ENCODE results near the gene PGK1.
"Not testable (repeated sequence)": the region's sequence is repeated elsewhere in the genome, so short reads cannot be mapped to it uniquely, and the experiment has no call there.

The PGK1 gene

DNA sequence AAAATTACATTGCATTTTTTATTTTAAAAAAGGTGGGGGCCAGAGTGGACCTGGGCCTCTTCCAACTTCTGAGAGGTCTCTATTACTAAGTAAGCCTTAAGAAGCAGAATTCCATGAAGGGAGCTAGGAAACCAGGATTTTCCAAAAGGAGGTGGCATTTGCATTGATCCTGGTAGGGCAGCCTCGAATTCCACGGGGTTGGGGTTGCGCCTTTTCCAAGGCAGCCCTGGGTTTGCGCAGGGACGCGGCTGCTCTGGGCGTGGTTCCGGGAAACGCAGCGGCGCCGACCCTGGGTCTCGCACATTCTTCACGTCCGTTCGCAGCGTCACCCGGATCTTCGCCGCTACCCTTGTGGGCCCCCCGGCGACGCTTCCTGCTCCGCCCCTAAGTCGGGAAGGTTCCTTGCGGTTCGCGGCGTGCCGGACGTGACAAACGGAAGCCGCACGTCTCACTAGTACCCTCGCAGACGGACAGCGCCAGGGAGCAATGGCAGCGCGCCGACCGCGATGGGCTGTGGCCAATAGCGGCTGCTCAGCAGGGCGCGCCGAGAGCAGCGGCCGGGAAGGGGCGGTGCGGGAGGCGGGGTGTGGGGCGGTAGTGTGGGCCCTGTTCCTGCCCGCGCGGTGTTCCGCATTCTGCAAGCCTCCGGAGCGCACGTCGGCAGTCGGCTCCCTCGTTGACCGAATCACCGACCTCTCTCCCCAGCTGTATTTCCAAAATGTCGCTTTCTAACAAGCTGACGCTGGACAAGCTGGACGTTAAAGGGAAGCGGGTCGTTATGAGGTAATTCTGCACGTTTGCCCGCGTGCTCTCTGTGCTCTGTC lies at the start of gene PGK1:
Gene PGK1 (plus strand): TSS at position 626 of the 824 bp plus-strand sequence. CDS start 93 bp downstream, at position 719.
- DNase-seq (ENCODE audit: low read depth, low spot score) = peak; percentile 85

DNA sequence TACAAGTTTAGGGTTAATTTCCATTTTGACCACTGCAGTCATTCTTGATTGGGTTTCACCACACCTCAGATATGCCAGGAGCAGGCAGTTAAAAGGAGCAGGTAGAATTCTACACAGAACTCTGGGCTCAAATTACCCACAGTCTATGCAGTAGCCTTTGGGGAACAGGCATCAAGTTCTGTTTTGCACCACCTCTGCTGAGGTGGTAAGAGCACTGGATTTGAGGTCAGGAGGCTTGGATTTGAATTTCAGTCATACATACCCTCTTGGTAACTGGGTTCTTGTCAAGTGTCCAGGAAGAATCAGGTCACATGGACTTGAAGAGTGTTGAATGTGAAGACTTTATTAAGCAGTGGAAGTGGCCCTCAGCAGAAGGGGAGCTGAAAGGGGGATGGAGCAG lies 40.4 kb upstream of the PGK1 start:
- DNase-seq (ENCODE audit: low read depth, low spot score) = no peak

DNA sequence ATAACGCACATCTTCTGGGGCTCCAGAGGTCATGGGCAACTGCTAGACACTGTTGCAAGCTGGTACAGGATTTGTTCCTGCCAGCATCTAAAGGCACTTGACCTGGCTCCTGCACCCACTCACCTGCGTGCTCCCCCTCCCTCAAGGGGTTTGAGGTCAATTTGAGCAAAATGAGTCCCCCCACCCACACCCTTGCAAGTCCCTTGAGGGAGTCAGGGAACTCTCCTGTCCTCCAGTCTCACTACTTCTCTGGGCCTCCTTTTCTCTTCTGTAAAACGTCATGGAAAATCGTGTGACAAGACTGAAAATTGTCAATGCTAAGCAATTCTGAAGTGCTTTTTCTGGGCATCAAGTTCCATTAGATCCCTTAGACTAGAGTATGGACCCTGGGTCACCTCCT lies 39.9 kb upstream of the PGK1 start:
- DNase-seq (ENCODE audit: low read depth, low spot score) = no peak

DNA sequence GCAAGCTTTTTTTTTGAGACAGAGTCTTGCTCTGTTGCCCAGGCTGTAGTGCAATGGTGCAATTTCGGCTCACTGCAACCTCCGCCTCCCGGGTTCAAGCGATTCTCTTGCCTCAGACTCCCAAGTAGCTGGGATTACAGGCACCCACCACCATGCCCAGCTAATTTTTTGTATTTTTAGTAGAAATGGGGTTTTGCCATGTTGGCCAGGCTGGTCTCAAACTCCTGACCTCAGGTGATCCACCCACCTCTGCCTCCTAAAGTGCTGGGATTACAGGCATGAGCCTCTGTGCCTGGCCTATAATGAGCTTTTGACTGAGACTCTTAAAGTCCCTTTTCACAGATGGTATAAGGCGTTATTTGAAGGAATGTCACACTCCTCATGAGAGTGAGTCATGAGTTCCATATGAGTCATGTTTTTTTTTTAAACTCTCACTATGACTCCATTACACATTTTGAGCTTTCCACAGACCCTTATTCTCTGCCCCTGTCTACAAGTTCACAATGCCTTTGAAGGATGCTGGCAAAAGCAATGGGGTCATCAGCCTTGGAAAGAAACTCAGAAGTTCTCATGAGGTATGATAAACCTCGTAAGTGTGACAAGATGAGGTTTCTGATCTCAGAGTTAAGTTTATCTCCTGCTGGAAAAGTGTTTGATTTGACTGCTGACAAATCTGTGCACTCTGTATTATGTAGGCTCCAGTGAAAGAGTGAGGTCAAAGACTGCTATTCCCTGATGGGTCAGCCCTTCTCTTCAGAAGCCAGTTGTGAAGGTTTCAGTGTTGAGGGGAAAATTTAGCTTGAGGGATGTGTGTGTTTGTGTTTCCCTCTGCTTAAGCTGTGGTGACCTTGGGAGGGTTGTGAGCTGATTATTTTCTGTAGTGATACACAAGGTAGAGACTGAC lies 39.1 kb upstream of the PGK1 start:
- DNase-seq (ENCODE audit: low read depth, low spot score) = not testable (repeated sequence)

DNA sequence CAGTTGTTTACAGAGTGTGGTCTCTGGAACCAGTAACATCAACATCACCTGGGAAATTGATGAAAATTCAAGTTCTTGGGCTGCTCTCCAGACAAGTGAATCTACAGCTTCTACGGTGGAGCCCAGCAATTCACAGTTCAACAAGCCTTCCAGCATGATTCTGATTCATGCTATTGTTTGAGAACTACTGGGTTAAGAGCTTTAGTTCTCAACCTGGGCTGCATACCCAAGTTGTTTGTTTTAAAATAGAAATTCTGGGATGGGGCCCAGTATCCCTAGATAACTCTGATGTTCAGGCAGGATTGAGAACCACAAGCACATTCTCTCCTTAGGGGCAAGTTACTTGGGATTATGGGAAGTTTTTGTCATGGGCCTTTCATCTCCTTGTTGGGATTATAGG lies 37.9 kb upstream of the PGK1 start:
- no peak for DNase-seq (ENCODE audit: low read depth, low spot score)

DNA sequence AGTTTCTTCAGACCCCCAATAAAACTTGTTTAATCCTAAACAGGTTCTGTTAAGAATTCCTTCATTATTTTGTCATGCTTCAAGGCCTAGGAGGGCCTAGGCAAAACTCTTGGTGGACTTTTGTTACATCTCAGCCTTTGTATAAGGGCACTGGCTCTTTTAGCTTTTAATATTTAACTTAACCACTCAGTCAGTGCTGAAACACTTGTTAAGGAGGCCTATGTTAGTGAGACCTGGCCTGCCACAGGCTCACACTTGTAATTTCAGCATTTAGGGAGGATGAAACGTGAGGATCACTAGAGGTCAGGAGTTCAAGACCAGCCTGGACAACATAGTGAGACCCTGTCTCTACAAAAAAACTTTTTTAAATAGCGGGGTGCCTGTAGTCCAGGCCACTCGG lies 32.7 kb upstream of the PGK1 start:
- DNase-seq (ENCODE audit: low read depth, low spot score) = no peak

DNA sequence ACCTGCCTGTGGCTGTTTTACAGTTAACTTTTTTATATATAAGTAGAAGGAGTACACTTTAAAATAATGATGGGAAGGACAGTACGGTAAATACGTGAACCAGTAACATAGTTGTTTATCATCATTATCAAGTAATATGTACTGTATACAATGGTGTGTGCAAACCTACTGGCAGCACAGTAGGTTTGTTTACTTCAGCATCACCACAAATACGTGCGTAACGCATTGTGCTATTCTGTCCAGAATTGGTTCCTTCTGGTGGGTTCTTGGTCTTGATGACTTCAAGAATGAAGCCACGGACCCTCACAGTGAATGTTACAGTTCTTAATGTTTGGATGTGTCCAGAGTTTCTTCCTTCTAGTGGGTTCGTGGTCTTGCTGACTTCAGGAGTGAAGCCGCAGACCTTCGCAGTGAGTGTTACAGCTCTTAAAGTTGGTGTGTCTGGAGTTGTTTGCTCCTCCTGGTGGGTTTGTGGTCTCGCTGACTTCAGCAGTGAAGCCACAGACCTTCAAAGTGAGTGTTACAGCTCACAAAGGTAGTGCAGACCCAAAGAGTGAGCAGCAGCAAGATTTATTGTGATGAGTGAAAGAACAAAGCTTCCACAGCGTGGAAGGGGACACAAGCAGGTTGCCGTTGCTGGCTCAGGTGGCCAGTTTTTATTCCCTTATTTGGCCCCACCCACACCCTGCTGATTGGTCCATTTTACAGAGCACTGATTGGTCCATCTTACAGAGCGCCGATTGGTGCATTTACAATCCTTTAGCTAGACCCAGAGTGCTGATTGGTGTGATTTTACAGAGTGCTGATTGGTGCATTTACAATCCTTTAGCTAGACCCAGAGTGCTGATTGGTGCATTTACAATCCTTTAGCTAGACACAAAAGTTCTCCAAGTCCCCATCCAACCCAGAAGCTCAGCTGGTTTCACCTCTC lies 30.6 kb upstream of the PGK1 start:
- DNase-seq (ENCODE audit: low read depth, low spot score) = not testable (repeated sequence)

DNA sequence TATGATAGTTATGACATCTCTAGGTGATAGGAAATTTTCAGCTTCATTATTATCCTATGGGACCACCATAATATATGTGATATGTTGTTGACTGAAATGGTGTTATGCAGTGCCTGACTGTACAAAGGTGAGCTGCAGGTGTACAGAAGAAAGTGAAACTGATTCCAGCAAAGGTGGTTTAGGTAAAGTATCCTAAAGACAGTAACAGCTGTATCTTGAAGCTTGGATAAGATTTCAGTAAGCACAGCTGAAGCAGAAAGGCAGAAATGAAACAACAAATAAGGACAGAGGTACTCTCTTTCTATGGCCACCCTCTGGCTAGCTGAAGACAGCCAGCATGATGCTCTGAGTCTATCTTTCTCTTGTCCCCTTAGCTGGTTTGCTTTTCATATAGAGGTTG lies 30.0 kb upstream of the PGK1 start:
- no peak for DNase-seq (ENCODE audit: low read depth, low spot score)

DNA sequence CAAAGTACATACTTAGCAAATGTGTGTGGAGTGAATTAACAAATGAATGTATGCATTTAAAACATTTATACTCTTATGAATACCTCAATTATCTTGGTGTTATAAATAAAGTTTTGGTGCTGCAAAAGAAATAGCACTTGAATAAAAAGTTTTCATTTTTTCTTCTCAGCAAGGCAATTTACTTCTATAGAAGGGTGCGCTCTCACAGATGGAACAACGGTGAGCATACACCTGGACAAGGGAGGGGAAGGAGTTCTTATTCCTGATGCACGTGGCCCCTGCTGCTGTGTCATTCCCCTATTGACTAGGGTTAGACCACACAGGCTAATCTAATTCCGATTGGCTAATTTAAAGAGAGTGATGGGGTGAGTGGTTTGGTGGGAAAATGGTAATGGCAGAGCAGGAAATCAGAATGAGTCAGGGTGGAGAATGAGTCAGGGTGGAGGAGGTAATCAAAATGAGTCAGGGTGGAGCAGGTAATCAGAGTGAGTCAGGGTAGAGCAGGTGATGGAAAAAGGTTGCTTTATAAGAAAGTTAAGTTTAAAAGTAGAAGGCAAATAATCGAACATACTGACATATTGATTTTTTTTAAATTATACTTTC lies 28.2 kb upstream of the PGK1 start:
- DNase-seq (ENCODE audit: low read depth, low spot score) = no peak

DNA sequence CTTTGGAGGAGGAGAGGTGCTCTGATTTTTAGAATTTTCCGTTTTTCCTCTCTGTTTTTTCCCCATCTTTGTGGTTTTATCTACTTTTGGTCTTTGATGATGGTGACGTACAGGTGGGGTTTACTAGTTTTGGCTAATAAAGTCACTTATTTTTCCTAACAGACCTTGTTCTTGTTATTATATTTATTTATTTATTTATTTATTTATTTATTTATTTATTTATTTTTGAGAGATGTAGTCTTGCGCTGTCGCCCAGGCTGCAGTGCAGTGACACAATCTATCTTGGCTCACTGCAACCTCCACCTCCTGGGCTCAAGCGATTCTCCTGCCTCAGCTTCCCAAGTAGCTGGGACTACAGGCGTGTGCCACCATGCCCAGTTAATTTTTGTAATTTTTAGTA lies 22.6 kb upstream of the PGK1 start:
- not testable (repeated sequence) for DNase-seq (ENCODE audit: low read depth, low spot score)

DNA sequence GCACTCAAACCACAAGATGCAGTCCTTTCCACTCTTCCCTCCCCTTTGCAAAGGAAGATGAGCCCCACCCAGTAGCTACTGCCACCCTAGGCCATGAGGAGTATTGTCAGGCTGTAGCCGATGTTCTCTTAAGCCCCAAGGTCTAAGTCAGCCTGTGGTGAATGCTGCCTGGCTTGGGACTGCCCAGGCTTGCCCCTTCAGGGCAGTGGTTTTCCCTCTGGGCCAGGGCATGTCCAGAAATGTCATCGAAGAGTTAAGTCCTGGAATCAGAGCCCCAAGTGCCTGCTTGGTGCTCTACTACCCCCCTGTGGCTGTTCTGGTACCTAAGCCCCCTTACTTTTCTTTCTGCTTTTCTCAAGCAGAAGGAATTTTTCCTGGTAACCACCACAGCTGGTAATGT lies 11.8 kb upstream of the PGK1 start:
- no peak for DNase-seq (ENCODE audit: low read depth, low spot score)

DNA sequence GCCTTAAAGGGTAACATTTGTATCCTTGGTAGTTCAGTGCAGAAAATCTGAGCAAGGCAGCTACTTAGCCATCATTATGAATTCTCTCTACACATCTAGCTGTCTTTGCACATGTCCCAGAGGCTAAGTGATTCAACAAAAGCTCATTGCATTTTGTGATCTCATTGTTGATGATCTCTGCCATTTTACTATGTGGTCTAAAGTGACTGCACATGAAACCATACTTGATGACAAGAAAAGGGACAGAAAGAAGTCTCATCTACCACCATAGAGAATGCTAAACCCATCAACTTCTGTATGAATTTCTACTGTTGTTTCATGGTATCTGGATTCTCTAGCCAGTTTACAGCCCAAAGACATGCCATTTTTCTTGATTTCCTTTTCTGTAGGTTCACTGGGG lies 5.9 kb upstream of the PGK1 start:
- DNase-seq (ENCODE audit: low read depth, low spot score) = no peak

DNA sequence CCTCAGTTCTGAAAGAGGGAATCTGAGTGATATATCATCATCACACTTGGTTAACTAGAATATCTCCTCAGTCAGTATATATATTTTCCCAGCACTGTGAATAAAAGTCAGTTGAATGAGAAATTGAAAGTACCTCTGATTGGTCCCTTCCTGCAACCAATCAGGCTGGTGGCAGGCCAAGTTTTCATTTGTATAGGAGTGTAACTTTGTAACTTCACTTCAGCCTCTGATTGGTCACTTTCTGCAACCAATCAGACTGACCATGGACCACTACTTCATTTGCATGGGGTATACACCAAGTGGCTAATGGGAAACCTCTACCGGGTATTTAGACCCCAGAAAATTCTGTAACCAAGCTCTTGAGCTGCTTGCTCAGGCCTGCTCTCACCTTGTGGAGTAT lies 2.0 kb upstream of the PGK1 start:
- DNase-seq (ENCODE audit: low read depth, low spot score) = no peak

DNA sequence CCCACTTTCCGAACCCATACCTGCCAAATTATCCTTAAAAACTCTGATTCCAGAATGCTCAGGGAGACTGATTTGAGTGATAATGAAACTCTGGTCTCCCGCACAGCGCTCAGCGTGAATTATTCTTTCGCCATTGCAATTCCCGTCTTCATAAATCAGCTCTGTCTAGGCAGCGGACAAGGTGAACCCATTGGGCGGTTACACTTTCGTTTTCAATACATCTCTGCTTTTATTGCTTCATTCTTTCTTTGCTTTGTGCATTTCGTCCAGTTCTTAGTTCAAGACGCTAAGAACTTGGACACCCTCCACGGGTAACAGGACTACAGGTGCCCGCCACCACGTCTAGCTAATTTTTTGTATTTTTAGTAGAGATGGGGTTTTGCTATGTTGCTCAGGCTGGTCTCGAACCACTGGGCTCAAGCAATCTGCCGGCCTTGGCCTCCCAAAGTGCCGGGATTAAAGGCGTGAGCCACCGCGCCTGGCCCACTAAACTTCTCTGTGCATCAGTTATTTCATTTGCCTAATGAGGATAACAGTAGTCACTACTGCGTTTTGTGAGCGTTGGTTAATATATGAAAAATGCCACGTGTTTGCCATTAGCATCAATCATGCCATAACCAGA lies 936 bp upstream of the PGK1 start:
- no peak for DNase-seq (ENCODE audit: low read depth, low spot score)

DNA sequence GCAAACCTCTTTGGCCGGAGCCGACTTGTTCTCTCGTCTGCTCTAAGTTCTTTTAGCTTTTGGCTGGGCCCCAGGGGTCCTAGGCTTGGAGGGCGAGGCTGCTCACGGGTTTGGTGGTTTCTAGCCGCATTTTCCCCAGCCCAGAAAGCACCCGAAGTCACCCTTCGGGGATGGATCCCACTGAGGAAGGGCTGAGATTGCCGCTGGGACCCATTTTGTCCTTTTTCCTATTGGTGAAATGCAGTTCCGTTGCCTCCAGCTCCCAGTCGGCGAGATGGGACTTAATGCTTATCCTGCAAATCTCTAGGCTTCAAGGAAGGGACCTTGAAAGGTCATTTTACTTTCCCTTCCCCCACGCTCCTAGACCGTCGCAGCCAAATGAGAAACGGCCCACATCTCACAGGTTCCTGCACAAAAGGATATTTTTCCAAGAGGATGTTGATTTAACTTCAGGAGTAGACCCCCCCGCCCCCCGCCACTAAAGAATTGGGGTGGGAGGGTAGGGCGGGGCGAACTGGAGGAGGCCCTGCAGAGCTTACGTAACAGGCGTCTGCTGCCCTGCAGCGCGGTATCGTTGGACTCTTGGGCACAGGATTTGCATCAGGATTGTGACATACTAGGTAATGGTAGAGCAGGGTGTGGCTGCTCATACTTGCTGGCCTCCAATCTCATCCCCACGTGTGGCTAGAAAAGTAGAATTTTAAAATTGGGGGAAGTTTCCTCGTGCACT lies 564 bp downstream of the PGK1 start:
- DNase-seq (ENCODE audit: low read depth, low spot score) = no peak

DNA sequence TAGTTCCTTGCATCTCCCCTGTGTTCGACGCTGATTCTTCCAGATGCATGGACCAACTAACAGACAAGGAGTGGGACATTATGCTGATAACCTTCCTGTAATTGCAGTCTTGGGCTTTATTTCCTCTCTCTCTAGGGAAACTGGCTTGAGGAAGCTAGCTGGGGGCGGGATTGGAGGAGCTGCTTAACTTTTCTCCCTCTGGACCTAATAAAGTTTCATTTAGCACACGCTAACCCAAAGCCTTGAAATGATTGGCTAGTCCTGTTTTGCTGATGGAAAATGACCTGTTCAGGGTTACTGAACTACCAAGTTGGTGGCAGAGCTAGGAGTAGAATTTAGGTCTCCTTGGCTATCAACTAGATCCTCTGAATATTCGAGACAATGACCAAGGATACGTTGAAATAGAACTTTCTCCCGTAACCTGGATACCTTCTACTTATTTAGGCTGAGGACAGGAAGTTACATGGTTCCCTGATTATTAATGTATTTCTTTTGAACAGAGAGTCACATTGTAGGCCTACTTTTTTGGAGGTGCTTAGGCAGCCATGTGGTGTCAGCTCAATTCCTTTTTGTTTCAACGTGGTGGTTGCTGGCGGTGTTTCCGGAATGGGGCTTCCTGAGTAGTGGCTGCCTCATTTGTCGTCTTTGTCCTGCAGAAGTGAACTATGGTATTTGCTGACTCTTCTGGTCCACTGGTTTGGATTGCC lies 2.0 kb downstream of the PGK1 start:
- DNase-seq (ENCODE audit: low read depth, low spot score) = peak; percentile 2

DNA sequence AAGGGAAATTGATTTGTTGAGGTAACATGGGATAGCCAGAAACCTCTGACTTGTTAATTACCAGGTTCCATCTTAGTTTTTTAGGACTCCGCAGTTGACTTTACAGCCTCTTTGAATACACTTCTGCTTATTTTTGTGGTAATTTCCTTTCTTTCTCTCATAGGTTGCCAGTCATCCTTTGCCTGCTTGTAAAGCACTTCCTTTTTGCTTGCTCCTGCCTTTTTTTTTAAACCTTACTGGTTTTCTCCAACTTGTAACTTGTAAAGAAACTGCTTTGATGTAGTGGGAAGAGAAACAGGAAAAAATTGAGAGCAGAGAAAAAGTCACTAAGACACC lies 2.6 kb downstream of the PGK1 start:
- no peak for DNase-seq (ENCODE audit: low read depth, low spot score)

DNA sequence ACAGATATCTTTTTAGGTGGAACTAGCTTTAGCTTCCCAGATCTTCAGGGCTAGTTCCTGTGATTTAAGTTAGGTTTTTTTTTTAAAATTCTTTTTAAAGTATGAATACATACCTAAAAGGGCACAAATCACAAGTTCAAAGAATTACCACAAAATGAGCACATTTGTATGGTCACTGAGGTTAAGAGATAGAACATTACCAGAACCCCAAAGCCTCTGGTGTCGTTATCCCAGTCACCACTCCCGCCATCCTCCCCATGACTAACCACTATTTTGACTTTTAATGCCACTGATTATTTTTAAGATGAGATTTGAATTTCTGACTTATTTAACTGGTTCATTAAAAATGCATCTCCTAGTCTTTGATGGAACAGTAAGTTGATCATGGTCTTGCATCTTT lies 5.4 kb downstream of the PGK1 start:
- no peak for DNase-seq (ENCODE audit: low read depth, low spot score)

DNA sequence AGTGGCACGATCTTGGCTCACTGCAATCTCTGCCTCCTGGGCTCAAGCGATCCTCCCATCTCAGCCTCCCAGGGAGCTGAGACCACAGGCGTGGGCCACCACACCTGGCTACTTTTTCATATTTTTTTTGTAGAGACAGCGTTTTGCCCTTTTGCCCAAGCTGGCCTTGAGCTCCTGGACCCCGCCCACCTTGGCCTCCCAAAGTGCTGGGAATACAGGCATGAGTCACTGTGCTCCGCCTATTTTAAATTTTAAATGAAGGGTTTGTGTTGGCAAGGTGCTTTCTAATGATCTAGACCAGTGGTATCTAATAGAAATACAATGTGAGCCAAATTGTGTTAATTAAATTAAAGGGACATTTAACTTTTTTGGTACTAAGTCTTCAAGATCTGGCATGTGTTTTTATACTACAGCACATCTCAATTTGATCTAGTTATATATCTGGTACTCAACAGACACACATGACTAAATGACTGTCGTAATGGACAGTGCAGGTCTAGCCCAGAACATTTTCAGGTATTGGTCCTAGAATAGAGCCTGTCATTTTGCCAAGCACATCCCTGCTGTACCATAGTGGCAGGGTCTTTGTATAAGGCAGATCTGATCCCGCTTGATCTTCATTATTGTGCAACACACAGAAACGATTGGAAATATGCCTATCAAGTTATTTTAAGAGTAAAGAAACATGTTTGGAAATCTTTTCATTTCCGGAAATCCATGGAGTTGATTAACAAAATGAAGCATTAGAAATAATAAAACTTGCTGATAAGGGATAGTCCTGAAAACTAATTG lies 7.3 kb downstream of the PGK1 start:
- DNase-seq (ENCODE audit: low read depth, low spot score) = no peak
